Fibroblast of skin of back (primary cell): Measurements from ENCODE around the gene MARVELD1.

Experiments
- DNase-seq: peaks from one replicate; pipeline ENCODE4 v3.0.0-alpha.2; 2013

Gene MARVELD1

DNA sequence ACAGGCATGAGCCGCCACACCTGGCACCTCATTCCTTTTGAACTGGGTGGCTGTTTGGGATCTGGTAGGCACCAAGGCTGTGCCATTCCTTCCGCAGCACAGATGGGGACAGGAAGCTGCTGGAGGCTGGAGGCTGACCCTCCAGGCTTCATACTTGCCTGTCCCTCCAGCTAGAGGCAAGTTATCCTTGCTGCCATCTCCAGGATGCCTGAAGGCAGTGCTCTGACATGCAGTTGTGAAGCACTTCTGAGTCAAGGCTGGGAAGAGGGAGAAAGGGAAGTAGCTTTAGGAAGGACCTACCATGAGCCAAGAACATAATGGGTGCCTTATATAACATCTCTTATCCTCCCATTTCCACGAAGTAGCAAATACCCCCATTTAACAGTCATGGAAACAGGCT, 9.5 kb downstream of the MARVELD1 start:
- no peak for DNase-seq

DNA sequence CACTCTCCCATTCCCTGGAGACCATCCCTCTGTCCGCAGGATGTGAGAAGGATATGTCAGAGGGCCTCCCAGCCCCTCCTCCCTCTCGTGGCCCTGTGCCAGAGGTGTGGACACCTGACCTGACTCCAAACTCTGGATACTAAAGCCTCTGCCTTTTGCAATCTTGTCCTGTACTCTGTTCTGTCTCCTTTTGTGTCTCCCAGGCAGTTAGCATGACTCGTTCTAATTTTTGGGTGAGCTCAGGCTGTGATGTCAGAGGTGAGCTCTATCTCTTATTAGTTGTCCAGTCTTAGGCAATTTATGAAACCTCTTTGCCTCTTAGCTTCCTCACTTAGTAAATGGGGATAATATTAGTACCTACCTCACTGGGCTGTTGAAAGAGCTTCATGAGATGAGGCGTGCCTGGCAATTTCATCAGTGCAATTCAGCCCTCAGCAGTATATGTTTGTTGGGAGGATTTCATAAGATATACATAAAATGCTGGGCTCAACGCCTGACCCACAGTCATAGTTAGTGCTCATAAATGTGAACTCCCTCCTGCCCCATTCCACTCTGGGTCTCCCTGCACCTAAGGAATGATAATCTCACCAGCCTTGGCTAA, 10.9 kb downstream of the MARVELD1 start:
- peak; percentile 48 for DNase-seq

DNA sequence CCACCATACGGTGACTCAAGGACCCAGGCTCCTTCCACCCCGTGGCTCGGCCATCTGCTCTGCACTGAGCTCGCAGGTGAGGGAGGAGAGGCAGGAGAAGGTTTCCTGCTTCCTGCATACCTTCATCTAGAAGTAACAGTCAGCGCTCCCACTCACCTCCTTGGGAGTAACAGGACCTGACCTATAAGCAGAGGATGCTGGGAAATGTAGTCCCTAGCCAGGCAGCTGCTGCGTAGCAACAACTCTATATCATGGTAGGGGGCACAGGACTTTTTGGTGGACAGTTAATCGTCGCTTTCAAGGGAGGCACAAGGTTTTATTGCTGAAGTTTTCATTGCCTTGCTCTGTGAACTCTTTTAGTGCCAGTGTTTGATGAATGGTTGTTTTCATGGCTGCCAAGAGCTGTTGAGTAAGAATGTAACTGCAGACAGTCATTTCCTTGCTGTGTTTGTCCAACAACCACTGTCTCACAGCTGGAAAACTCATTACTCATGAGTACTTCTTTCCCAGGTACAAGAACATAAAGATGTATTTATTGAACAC, 13.2 kb downstream of the MARVELD1 start:
- peak; percentile 69 for DNase-seq

DNA sequence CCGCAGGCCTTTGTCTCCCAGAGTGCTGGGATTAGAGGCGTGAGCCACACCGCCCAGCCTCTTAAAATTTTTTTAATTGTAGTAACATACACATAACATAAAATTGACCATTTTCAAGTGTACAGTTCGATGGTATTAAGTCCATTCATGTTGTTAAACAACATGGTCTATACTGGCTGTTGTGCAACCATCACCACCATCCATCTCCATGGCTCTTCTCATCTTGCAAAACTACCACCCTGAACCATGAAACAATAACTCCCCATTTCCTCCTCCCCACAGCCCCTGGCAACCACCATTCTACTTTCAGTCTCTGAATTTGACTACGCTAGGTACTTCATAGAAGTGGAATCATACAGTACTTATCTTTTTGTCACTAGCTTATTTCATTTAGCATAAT, 15.5 kb downstream of the MARVELD1 start:
- DNase-seq = no peak

DNA sequence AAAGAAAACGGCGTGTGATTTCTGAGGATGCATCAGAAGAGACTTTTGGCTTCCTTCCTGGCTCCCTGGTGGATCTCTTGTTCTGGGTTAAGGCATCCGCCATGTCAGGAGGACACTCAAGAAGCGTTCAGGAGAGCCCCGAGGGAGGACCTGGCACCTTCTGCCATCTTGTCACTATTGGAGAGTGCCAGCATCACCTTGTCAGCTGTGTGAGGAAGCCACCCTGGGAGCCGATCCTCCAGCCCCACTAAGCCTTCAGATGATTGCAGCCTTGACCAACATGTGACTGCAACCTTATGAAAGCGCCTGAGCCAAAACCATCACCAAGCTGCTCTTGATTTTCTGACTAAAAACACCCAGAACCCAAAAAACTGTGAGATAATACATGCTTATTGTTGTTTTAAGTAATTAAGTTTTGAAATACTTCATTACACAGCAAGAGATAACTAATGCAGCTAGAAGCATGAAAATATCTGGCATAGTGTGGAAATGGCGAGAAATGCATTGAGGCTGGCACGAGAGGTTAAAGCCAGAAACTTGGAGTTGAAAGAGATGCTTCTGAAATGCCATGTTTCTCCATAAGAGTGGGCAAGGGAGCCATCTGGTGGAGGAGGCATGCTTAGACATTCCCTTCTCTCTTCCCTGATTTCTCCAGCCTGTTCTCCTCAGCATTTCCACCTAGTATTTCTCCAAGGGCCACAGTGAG, 18.0 kb downstream of the MARVELD1 start:
- DNase-seq = peak; percentile 72

DNA sequence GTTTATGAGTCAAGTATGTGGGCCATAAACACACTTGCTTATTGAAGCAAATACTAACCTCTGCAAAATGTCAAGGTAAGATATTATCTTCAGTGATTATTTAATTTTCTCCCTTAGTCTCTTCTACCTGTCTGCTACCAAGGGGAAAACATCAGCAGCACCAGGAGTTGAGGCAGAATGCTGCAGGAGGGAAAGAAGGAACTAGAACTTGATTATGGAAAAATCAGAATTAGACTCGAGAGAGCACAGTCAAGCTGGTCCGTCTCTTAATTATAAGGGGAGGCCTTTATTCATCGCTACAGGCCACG, 18.5 kb downstream of the MARVELD1 start:
- DNase-seq = no peak

DNA sequence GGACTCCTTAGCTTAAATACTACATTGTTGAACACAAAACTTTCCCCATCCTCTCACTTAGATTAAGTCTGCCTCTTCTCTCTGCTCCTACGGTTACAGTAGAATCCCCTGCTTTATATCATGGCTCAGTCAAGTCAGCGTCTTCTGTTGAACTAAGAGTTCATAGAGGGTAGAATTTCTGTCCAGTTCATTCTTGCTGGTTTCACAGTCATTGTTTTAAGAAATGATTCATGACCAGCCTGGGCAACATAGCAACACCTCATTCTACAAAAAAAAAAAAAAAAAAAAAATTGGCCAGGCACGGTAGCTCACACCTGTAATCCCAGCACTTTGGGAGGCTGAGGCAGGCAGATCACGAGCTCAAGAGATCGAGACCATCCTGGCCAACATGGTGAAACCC, 19.7 kb downstream of the MARVELD1 start:
- DNase-seq = no peak

DNA sequence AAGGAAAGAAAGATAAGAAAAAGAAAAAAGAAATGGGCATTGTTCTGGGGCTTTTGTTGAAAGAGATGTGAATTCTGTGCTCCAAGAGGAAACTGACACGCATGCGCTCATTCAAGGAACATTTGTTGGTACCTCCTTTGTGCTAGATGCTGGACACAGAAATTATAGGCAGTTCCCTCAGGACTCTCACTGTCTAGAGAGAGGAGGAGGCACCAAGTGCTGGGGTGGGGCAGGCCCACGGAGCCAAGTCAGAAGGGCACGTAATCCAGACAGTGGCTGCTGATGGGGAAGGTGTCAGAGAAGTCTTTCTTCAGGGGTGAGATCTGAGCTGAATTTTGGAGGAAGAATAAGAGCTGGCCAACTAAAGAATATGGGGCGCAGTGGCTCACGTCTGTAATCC, 20.5 kb downstream of the MARVELD1 start:
- DNase-seq = no peak

DNA sequence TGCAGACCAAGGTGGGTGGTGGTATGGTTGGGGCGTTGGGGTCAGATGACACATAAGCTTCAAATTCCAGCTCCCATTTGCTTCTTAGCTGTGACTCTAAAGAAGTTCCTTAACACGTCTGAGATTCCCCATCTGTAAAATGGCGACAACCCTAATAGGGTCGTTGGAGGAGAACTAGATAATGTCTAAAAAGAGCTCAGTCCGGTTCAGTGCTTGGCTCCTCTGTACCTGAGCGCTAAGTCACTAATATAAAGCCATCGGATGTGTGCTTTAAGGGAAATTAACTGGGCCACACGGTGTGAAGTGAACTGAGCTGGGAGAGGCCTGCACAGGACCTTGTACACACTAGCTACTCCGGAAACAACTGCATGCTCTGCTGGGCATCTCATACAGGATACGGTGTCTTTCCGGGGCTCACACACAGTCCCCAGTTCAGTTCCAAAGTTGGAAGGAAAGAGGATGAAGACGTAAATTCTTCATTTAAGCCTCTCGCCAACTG, 22.9 kb downstream of the MARVELD1 start:
- DNase-seq = no peak

DNA sequence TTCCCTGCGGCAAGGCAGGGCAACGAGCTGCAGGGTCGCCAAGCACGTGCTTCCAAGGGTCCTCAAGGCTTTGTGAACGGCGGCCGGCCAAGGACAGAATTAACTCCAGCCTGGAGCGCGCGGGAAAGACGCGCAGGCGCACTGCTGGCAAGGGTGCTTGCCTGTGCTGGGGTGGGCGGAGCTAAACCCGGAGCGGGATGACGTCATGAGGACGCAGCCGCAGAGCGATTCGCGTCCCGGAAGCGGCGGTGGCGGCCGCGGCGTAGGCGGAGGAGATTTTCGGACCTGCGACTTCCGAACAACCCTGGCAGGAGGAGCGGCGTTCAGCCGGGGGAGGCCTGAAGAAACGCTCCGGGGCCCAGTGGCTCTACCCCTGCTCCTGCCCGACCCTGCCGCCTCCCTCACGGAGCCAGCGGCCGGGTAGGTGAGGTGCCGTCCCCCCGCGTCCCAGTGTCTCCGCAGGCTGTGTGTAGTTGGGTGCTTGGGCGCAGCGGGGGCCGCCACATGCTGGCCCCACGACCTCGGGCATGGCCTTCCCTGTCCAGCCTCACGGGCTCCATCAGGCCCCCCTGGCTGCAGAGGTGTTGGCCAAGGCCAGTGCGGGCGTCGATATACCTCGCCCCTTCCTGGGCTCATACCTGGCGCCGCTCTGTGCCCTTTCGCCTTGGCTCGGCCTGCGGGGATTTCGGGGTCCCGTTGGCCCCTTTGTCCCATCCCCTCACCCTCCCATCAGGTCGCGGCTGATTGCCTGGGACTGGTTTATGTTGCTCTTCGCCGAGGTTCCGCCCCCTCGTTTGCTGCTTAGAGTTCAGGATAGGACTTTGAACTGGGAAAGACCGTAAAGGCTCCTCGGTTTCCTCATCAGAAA, 23.6 kb downstream of the MARVELD1 start, which contains the start of gene ZFYVE27:
TSS of gene ZFYVE27 (plus strand) at position 227 of the 868 bp plus-strand sequence. CDS start 1,350 bp downstream, outside the sequence.
- DNase-seq = peak; percentile 92

DNA sequence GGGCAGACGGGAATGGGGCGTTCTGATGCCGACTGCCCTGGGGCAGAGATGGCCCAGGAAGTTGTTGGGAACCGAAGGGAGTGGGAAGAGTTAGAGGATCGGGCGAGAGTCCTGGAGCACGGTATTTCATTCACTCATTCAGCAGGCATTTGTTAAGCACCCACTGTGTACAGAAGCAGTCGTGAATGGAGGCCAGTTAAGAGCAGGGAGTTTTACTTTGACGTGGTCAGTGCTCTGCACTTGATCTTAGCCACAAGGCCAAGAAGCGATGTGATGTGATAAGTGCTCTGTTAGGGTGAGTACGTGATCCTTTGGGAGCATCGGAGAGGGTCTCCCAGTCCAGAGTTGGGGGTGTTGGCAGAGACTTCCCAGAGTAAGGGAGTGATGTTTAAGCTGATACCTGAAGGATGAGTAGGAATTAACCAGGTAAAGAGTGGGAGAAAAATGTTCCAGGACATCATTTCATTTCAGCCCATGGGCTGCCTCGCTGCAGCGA, 24.3 kb downstream of the MARVELD1 start:
- DNase-seq = no peak

DNA sequence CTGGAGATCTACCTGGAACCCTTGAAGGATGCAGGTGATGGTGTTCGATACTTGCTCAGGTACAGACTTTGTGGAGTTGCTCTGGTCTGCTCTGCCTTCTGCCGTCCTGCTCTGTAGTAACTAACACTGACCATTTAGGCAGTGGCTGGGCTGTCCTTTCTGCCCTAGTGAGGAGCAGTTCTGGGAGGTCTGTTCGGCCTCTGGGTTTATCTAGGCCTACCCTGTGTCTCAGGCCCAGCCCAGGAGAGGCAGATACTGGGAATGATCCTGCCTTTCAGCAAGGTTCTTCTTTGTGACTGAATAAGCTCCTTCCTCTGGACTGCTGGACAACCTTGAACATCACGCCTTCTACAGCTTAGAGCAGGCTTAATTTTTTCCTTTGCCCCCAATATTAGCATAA, 25.1 kb downstream of the MARVELD1 start:
- DNase-seq = no peak

DNA sequence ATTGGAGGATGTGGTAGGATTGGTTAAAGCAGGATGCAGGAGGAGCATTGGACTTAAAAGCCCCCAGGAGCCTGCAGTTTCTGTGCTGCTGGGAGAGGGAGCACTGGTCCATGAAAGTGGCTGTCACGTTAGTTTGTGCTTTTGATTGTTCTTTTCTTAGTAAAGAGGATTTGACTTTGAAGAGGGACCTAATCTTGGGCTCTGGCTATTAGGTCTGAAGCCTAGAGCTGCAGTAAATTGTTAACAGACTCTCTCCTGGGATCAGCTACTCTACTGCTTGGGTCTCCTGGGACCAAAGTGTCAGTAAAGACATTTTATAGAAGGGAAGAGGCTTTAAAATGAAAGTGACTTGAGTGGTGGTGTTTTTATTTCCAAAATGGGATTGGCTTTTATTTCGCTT, 27.1 kb downstream of the MARVELD1 start:
- no peak for DNase-seq

DNA sequence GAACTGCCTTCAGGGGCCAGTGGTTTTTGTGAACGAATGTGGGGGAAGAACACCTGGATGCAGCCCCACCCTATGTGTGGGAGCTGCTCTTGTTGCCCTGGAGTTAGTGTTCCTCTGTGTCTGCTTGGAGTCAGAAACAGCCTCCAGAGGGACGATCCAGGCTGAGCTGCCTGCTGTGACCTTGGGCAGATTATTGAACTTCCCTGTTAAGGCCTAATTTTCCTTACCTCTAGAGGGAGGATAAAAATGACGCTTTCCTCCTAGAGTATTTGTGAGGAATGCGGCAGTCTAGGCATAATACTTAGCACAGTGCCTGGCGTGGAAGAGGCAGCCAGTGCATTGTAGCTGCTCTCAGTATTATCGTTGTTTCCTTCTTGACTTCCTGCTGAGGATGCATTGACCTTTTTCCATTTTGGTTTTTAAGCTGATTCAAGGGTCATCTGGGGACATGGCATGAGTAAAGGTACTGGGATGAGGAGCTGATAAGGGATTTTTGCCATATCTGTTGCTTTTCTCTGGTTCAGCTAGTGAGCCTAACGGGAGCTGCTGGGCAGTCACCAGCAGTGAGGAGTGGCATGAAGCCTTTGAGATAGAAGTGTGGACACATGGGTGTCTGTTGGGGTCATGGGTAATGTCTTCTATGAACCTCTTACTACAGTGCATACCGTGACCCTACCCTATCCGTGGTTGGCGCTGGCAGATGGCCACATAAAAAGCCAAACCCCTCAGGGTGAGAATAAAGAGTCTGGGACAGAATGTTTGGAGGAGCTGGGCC, 29.8 kb downstream of the MARVELD1 start:
- no peak for DNase-seq

DNA sequence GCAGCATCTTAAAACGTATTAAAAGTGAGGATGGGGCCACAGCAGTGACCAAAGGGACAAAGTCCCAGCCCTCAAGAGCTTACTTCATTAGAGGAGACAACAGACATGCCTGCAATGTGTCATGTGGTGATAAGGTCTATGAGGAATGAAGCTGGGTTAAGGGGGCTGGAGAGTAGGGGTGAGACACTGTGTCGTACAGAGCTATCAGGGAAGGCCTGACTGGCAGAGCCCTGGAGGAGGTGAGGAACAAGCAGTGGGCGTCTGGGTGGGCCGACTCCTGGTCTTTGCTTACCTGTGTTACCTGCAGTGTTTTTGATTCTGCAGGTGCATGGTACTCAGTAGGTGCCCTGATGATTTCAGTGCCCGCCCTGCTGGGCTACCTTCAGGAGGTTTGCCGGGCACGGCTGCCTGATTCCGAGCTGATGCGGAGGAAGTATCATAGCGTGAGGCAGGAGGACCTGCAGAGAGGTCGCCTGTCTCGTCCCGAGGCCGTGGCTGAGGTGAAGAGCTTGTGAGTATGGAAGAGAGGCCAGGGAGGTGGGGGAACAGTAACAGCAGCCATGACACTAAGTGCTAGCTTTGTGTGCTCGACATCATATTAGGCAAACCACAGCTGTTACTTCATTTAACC, 31.0 kb downstream of the MARVELD1 start:
- DNase-seq = no peak

DNA sequence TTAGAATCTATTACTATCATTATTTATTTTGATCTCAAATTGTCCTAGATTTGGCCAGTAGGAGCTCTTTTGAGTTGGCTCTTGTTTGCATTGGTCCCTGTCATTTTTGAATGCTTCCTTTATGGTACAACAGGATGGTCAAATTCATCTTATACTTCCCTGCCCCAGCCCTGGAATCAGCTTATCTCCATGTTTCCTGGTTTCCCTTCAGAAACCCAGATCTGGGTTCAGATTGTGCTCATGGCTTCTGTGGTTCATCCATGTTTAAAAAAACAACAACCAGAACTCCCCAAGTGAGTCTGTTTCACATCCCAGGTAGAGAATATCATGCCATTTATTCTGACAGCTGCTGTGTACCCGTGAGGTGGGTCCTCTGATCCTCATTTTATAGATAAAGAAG, 34.0 kb downstream of the MARVELD1 start:
- DNase-seq = no peak

DNA sequence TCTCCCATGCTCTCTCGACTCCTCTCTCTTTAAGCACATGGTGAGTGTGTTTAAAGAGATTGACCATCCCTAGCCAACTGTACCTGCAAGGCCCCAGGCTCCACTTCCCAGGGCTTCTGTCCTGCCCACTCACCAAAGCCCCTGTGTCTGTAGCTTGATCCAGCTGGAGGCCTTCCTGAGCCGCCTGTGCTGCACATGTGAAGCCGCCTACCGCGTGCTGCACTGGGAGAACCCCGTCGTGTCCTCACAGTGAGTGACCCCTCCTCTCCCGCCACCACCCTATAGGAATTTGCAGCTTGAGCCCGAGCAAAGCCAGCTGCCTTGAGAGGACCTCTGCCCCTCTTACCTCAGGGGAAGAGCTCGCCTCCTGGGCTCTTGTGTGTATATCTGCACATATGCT, 34.6 kb downstream of the MARVELD1 start:
- no peak for DNase-seq

DNA sequence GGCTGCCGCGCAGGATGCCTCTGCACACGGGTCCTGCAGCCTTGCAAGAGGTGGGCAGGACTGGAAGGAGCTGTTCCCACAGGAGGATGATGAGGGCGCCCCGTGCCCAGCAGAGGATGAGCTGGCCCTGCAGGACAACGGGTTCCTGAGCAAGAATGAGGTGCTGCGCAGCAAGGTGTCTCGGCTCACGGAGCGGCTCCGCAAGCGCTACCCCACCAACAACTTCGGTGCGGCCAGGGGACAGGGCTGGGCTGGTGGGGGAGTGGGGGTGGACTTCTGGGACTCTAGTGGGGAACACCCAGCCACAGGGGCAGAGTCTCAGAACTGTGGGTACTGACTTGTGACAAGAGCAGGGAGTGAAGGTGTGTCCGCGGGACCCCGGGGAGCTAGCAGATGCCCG, 39.4 kb downstream of the MARVELD1 start:
- no peak for DNase-seq

DNA sequence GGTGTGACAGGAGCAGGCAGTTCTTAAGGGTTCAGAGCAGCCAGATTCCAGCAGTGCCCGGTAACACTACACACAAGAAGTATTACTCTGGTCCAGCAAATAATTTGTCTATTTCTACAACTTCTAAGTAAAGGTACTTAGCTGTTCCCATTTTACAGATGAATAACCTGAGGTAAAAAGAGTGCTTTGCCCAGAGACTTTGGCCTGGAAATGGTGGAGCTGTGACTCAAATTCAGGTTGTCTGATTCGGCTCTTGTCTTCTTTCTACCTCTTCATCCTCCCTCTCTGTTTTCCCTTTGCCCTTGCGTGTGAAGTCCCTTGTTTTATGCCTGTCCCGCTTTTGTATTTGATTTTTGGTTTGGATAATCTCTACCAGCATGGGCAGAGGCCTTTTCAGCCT, 41.2 kb downstream of the MARVELD1 start:
- DNase-seq = no peak

DNA sequence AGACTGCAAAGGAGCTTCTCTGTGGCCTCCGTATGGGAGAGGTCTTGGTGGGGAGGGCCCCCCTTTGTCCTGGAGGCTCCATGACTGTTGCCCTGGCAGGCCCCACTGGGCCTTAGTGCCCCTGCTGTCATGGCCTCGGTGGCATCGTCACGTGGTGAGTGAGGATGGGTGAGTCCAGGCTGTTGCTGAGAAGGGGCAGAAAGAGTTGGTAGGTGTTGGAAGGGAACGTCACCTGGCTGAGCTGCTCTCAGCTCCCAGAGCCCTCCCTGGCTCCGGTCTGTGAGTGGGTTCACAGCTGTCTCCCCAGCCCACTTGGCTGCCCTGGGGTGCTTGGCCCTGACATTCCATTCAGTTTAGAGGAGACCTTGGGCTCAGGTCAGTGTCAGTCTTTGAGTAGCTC, 42.2 kb downstream of the MARVELD1 start:
- no peak for DNase-seq

DNA sequence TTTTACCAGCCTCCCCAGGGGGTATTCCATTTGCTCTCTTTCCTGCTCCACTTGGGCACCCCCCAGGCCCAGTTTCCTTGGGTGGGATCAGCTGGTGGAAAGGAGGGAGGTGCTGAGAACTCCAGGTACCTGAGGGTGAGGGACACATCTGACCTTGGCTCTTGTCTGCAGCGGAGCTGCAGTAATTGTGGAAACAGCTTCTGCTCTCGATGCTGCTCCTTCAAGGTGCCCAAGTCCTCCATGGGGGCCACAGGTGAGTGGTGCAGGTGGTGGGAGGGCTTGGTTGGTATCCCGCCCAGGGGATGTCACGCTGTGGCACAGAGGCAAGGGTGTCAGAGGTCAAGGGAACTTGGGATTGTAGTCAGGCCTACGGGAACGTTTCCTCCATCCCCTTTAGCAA, 43.9 kb downstream of the MARVELD1 start:
- DNase-seq = no peak
